ENCODE results near the gene OR2A12.

DNA sequence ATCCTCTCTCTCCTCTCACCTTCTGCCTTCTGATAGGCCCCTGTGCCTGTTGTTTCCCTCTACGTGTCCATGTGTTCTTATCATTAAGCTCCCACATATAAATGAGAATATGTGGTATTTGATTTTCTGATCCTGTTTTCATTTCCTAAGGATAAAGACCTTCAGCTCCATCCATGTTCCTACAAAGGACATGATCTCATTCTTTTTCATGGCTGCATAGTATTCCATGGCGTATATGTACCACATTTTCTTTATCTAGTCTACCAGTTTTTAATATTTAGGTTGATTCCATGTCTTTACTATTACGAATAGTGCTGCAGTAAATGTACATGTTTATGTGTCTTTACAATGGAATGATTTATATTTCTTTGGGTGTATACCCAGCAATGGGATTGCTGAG lies 4.6 kb downstream of the OR2A12 start:
- TF ChIP-seq, protein P1, sequence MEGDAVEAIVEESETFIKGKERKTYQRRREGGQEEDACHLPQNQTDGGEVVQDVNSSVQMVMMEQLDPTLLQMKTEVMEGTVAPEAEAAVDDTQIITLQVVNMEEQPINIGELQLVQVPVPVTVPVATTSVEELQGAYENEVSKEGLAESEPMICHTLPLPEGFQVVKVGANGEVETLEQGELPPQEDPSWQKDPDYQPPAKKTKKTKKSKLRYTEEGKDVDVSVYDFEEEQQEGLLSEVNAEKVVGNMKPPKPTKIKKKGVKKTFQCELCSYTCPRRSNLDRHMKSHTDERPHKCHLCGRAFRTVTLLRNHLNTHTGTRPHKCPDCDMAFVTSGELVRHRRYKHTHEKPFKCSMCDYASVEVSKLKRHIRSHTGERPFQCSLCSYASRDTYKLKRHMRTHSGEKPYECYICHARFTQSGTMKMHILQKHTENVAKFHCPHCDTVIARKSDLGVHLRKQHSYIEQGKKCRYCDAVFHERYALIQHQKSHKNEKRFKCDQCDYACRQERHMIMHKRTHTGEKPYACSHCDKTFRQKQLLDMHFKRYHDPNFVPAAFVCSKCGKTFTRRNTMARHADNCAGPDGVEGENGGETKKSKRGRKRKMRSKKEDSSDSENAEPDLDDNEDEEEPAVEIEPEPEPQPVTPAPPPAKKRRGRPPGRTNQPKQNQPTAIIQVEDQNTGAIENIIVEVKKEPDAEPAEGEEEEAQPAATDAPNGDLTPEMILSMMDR (IDR thresholded peaks at IDR 0.05) = no peak
- TF ChIP-seq POLR2A (IDR thresholded peaks at IDR 0.05) = no peak
